ENCODE data around the gene SNX6. TPM values are rescaled to one million over a fixed set of nuclear protein-coding genes. Genes with fewer than 3 reads are reported as not detected.

Gene SNX6
- total and polyA plus RNA-seq, 2 donors (not counting 3 experiments of a cell fraction or from before 2014, with no cell fraction given) = 95.1 to 120 TPM

DNA sequence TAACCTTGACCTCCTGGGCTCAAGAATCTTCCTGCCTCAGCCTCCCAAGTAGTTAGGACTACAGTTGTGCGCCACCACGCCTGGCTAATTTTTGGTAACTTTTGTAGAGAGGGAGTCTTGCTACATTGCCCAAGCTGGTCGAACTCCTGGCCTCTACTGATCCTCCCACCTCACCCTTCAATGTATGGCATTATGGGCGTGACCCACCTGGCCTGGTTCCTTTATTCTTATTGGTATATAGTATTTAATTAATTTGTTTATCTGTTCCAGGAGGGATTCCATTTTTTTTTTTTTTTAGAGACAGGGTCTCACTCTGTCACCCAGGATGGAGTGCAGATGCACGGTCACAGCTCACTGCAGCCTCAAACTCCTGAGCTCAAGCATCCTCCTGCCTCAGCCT lies 49.6 kb downstream of the SNX6 start:
- FAIRE-seq (no peak), DNase-seq (ENCODE audit: low read depth, low spot score) (no peak)
- no TSS peak for BruUV-seq (replicated peaks)
- Histone ChIP-seq H3K9ac (replicated peaks; ENCODE audit: extremely low read depth, insufficient read depth, low read length) (no peak overlapping the region), H3K27ac (ENCODE audit: insufficient read depth, low read depth, low read length) (no peak overlapping the region), H4K20me1 (replicated peaks; ENCODE audit: control insufficient read depth, extremely low read depth, insufficient read depth, low read length) (no peaks in the 10 kb centered on the region), H2AFZ (ENCODE audit: low read depth, low read length) (no peak overlapping the region), H3K9me3 (replicated peaks; ENCODE audit: control insufficient read depth, insufficient read depth, low read length) (no peaks in the 10 kb centered on the region), H3K27me3 (ENCODE audit: control insufficient read depth in 2 of 2, insufficient read depth in 2 of 2, low read length in 2 of 2) (no peaks in the 10 kb centered on the region), H3K36me3 (ENCODE audit: control insufficient read depth in 2 of 2, extremely low read depth in 1 of 2, insufficient read depth in 2 of 2, low read length in 2 of 2) (peaks cover 6 to 17% of the 10 kb centered on the region in 2 experiments), H3K4me1 (ENCODE audit: control insufficient read depth, extremely low read depth, insufficient read depth, low read length) (no peaks in the 10 kb centered on the region), H3K4me2 (ENCODE audit: insufficient read depth, low read length) (no peak overlapping the region), H3K79me2 (ENCODE audit: control insufficient read depth, insufficient read depth, low read length) (no peaks in the 10 kb centered on the region), H3K4me3 (replicated peaks in 1 of 3; ENCODE audit: insufficient read depth in 1 of 3, low read depth in 1 of 3, low read length in 3 of 3) (no peak overlapping the region), H3K9me1 (replicated peaks; ENCODE audit: control insufficient read depth, extremely low read depth, insufficient read depth, low read length) (no peaks in the 10 kb centered on the region)
- dilution Hi-C loops (cut with MboI; ENCODE audit: extremely low pct_ligation_motif_present, low sequenced_read_pairs) = no loop called here
- CTCF ChIA-PET = no interaction called here
- POLR2A ChIA-PET = no interaction called here
- intact Hi-C loops (cut with micrococcal nuclease) = loop anchor here (5.0 kb wide), 1 partner anchor 37 kb away; no protein-coding TSS in a partner anchor
- TF ChIP-seq, protein P1, sequence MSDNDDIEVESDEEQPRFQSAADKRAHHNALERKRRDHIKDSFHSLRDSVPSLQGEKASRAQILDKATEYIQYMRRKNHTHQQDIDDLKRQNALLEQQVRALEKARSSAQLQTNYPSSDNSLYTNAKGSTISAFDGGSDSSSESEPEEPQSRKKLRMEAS (IDR thresholded peaks at IDR 0.05; ENCODE audit: insufficient read depth, insufficient read length) = no peak
- TF ChIP-seq GATA2 (IDR thresholded peaks at IDR 0.05; ENCODE audit: insufficient read depth, insufficient read length, low read depth, low read length) = no peak
- TF ChIP-seq EZH2 (IDR thresholded peaks at IDR 0.05; ENCODE audit: borderline replicate concordance, low read depth, low read length, severe bottlenecking) = no peak
- TF ChIP-seq FOS (IDR thresholded peaks at IDR 0.05; ENCODE audit: borderline replicate concordance, insufficient read depth, low read length) = no peak
- no peak for TF ChIP-seq POLR2A (IDR thresholded peaks at IDR 0.05; ENCODE audit: low read depth, low read length)
- no peak for TF ChIP-seq POLR2AphosphoS5 (IDR thresholded peaks at IDR 0.05; ENCODE audit: insufficient read depth, low read depth, low read length)
- TF ChIP-seq, protein P2, sequence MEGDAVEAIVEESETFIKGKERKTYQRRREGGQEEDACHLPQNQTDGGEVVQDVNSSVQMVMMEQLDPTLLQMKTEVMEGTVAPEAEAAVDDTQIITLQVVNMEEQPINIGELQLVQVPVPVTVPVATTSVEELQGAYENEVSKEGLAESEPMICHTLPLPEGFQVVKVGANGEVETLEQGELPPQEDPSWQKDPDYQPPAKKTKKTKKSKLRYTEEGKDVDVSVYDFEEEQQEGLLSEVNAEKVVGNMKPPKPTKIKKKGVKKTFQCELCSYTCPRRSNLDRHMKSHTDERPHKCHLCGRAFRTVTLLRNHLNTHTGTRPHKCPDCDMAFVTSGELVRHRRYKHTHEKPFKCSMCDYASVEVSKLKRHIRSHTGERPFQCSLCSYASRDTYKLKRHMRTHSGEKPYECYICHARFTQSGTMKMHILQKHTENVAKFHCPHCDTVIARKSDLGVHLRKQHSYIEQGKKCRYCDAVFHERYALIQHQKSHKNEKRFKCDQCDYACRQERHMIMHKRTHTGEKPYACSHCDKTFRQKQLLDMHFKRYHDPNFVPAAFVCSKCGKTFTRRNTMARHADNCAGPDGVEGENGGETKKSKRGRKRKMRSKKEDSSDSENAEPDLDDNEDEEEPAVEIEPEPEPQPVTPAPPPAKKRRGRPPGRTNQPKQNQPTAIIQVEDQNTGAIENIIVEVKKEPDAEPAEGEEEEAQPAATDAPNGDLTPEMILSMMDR (IDR thresholded peaks at IDR 0.05; ENCODE audit: extremely low read depth in 1 of 2, insufficient read depth in 1 of 2, low read depth in 1 of 2, low read length in 2 of 2) = no peak
- no peak for TF ChIP-seq MYC (IDR thresholded peaks at IDR 0.05; ENCODE audit: low read depth, low read length)
- no peak for TF ChIP-seq JUN (IDR thresholded peaks at IDR 0.05; ENCODE audit: borderline replicate concordance, insufficient read depth, insufficient read length, low read depth)

Data from endothelial cell of umbilical vein (primary cell).